ENCODE measurements around the gene STAT4.
A peak's percentile ranks its signal among the peaks of the same experiment; 100 is the strongest.

The STAT4 gene

GRCh38 chr2:191150600-191151330, at the start of gene STAT4:
Gene STAT4 (minus strand): TSS chr2:191150994. CDS start chr2:191148203, 2,791 bp downstream.
- DNase-seq (ENCODE audit: low read depth): peak; percentile 82

GRCh38 chr2:191199929-191200512, 49.2 kb upstream of the STAT4 start:
- DNase-seq (ENCODE audit: low read depth): no peak

- no peak for DNase-seq (ENCODE audit: low read depth)
These were observed 47.5 kb upstream of the STAT4 start for GRCh38 chr2:191198271-191198670.

- DNase-seq (ENCODE audit: low read depth): no peak
These were observed 46.3 kb upstream of the STAT4 start for GRCh38 chr2:191197096-191197495.

- DNase-seq (ENCODE audit: low read depth): no peak
These were observed 44.2 kb upstream of the STAT4 start for GRCh38 chr2:191195021-191195420.

GRCh38 chr2:191190861-191191552, 40.2 kb upstream of the STAT4 start:
- no peak for DNase-seq (ENCODE audit: low read depth)

GRCh38 chr2:191190435-191190834, 39.6 kb upstream of the STAT4 start:
- no peak for DNase-seq (ENCODE audit: low read depth)

- DNase-seq (ENCODE audit: low read depth): no peak
These were observed 38.4 kb upstream of the STAT4 start for GRCh38 chr2:191189112-191189635.

GRCh38 chr2:191188550-191189093, 37.8 kb upstream of the STAT4 start:
- DNase-seq (ENCODE audit: low read depth): no peak

- DNase-seq (ENCODE audit: low read depth): no peak
These were observed 36.5 kb upstream of the STAT4 start for GRCh38 chr2:191187105-191187829.

GRCh38 chr2:191184457-191184856, 33.7 kb upstream of the STAT4 start:
- no peak for DNase-seq (ENCODE audit: low read depth)

- no peak for DNase-seq (ENCODE audit: low read depth)
These were observed 32.7 kb upstream of the STAT4 start for GRCh38 chr2:191183516-191183915.

GRCh38 chr2:191183081-191183480, 32.3 kb upstream of the STAT4 start:
- no peak for DNase-seq (ENCODE audit: low read depth)

GRCh38 chr2:191180713-191181112, 29.9 kb upstream of the STAT4 start:
- no peak for DNase-seq (ENCODE audit: low read depth)

GRCh38 chr2:191180276-191180675, 29.5 kb upstream of the STAT4 start:
- no peak for DNase-seq (ENCODE audit: low read depth)

GRCh38 chr2:191178806-191179514, 28.2 kb upstream of the STAT4 start:
- no peak for DNase-seq (ENCODE audit: low read depth)

GRCh38 chr2:191177751-191178736, 27.2 kb upstream of the STAT4 start:
- DNase-seq (ENCODE audit: low read depth): no peak

GRCh38 chr2:191176801-191177438, 26.1 kb upstream of the STAT4 start:
- no peak for DNase-seq (ENCODE audit: low read depth)

GRCh38 chr2:191176305-191176704, 25.5 kb upstream of the STAT4 start:
- DNase-seq (ENCODE audit: low read depth): no peak

GRCh38 chr2:191174442-191174841, 23.6 kb upstream of the STAT4 start:
- DNase-seq (ENCODE audit: low read depth): no peak

Measured in T-helper 22 cell (primary cell).